ENCODE measurements around the gene HGD. TPM values are rescaled to one million over a fixed set of nuclear protein-coding genes. Genes with fewer than 3 reads are reported as not detected.

HGD gene
- total RNA-seq, 1 experiment from 2014 or later: 1.5 TPM

DNA sequence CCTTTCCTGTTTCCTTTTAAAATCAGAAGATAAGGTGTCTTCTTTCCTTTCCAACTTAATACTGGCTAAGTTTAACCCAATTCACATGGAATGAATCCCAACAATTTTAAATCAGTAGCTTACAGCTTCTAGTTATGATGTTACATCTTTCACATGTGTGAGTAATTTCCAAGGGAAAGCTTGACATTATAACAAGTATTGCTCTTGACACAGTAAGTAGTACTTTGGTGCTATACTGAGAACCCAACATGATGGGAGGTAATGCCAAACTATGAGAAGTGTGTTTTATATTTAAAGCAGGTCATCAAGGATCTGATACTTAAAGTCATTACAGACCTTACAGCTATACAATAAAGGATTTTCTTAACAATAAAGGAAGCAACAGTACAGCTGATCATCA is 31.2 kb upstream of the HGD start:
- no peaks in the 10 kb centered on the region for H3K36me3 Mint-ChIP-seq
- ChIA-PET CTCF (no interaction called here), POLR2A (interaction anchor here (1.3 kb wide), 1 partner anchor 29 kb away, joined by 3 read pairs; the partner anchor contains the start of genes GTF2E1 and RABL3)
- peaks cover 7% of the 10 kb centered on the region for H3K4me1 Mint-ChIP-seq
- no peak overlapping the region for H3K27ac Mint-ChIP-seq
- H3K9me3 Mint-ChIP-seq: no peaks in the 10 kb centered on the region
- TF ChIP-seq, protein P1, sequence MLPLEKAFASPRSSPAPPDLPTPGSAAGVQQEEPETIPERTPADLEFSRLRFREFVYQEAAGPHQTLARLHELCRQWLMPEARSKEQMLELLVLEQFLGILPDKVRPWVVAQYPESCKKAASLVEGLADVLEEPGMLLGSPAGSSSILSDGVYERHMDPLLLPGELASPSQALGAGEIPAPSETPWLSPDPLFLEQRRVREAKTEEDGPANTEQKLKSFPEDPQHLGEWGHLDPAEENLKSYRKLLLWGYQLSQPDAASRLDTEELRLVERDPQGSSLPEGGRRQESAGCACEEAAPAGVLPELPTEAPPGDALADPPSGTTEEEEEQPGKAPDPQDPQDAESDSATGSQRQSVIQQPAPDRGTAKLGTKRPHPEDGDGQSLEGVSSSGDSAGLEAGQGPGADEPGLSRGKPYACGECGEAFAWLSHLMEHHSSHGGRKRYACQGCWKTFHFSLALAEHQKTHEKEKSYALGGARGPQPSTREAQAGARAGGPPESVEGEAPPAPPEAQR (CRISPR knock-in tag; IDR thresholded peaks at IDR 0.05): no peak
- TF ChIP-seq JAZF1 (CRISPR knock-in tag; IDR thresholded peaks at IDR 0.05) (no peak), NFYB (CRISPR knock-in tag; conservative IDR thresholded peaks at IDR 0.05; ENCODE audit: low read depth) (no peak), ZNF138 (CRISPR knock-in tag; conservative IDR thresholded peaks at IDR 0.05) (no peak), SMAD3 (CRISPR knock-in tag; IDR thresholded peaks at IDR 0.05; ENCODE audit: borderline replicate concordance) (no peak), ZNF317 (CRISPR knock-in tag; IDR thresholded peaks at IDR 0.05; ENCODE audit: borderline replicate concordance, low read depth) (no peak)
- TF ChIP-seq, protein P2, sequence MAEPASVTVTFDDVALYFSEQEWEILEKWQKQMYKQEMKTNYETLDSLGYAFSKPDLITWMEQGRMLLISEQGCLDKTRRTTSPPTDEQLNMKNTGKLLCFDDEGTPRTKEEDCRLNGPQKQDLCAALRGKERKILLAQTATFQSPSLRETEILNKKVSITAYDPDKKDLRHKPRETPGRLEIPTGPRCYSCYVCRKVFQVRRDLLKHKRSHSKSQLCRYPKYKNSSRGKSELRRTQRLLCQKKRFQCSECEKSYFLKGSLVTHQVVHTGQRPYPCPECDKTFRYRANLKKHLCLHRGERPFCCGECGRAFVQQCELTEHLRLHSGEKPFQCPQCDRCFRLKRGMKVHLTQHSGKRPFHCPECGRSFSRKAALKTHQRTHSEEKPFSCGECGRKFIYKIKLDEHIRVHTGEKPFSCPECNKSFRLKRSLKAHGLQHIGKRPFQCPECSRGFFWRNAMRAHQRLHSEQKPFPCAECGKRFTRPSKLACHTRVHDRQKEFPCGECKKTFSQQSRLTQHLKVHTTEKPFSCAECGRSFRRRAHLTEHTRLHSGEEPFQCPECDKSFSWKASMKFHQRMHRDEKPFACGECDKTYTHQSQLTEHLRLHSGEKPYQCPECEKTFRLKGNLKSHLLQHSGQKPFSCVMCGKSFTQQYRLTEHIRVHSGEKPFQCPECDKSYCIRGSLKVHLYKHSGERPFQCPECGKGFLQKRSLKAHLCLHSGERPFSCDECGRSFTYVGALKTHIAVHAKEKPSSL (CRISPR knock-in tag; conservative IDR thresholded peaks at IDR 0.05): no peak
- TF ChIP-seq, protein P3, sequence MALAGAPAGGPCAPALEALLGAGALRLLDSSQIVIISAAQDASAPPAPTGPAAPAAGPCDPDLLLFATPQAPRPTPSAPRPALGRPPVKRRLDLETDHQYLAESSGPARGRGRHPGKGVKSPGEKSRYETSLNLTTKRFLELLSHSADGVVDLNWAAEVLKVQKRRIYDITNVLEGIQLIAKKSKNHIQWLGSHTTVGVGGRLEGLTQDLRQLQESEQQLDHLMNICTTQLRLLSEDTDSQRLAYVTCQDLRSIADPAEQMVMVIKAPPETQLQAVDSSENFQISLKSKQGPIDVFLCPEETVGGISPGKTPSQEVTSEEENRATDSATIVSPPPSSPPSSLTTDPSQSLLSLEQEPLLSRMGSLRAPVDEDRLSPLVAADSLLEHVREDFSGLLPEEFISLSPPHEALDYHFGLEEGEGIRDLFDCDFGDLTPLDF (CRISPR knock-in tag; IDR thresholded peaks at IDR 0.05): no peak
- TF ChIP-seq, protein P4, sequence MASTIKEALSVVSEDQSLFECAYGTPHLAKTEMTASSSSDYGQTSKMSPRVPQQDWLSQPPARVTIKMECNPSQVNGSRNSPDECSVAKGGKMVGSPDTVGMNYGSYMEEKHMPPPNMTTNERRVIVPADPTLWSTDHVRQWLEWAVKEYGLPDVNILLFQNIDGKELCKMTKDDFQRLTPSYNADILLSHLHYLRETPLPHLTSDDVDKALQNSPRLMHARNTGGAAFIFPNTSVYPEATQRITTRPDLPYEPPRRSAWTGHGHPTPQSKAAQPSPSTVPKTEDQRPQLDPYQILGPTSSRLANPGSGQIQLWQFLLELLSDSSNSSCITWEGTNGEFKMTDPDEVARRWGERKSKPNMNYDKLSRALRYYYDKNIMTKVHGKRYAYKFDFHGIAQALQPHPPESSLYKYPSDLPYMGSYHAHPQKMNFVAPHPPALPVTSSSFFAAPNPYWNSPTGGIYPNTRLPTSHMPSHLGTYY (CRISPR knock-in tag; IDR thresholded peaks at IDR 0.05): no peak
- TF ChIP-seq, protein P5, sequence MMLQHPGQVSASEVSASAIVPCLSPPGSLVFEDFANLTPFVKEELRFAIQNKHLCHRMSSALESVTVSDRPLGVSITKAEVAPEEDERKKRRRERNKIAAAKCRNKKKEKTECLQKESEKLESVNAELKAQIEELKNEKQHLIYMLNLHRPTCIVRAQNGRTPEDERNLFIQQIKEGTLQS (CRISPR knock-in tag; conservative IDR thresholded peaks at IDR 0.05): no peak
- TF ChIP-seq, protein P6, sequence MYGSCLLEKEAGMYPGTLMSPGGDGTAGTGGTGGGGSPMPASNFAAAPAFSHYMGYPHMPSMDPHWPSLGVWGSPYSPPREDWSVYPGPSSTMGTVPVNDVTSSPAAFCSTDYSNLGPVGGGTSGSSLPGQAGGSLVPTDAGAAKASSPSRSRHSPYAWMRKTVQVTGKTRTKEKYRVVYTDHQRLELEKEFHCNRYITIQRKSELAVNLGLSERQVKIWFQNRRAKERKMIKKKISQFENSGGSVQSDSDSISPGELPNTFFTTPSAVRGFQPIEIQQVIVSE (CRISPR knock-in tag; IDR thresholded peaks at IDR 0.05; ENCODE audit: borderline replicate concordance): no peak
- TF ChIP-seq, protein P7, sequence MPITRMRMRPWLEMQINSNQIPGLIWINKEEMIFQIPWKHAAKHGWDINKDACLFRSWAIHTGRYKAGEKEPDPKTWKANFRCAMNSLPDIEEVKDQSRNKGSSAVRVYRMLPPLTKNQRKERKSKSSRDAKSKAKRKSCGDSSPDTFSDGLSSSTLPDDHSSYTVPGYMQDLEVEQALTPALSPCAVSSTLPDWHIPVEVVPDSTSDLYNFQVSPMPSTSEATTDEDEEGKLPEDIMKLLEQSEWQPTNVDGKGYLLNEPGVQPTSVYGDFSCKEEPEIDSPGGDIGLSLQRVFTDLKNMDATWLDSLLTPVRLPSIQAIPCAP (CRISPR knock-in tag; IDR thresholded peaks at IDR 0.05): no peak
- TF ChIP-seq, protein P8, sequence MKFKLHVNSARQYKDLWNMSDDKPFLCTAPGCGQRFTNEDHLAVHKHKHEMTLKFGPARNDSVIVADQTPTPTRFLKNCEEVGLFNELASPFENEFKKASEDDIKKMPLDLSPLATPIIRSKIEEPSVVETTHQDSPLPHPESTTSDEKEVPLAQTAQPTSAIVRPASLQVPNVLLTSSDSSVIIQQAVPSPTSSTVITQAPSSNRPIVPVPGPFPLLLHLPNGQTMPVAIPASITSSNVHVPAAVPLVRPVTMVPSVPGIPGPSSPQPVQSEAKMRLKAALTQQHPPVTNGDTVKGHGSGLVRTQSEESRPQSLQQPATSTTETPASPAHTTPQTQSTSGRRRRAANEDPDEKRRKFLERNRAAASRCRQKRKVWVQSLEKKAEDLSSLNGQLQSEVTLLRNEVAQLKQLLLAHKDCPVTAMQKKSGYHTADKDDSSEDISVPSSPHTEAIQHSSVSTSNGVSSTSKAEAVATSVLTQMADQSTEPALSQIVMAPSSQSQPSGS (CRISPR knock-in tag; IDR thresholded peaks at IDR 0.05; ENCODE audit: borderline replicate concordance, low read depth): no peak
- DNase-seq (ENCODE audit: low spot score) (no peak), ATAC-seq (no peak)
- no peak overlapping the region for H3K4me3 Mint-ChIP-seq
- H3K27me3 Mint-ChIP-seq (ENCODE audit: low read depth): no peaks in the 10 kb centered on the region

DNA sequence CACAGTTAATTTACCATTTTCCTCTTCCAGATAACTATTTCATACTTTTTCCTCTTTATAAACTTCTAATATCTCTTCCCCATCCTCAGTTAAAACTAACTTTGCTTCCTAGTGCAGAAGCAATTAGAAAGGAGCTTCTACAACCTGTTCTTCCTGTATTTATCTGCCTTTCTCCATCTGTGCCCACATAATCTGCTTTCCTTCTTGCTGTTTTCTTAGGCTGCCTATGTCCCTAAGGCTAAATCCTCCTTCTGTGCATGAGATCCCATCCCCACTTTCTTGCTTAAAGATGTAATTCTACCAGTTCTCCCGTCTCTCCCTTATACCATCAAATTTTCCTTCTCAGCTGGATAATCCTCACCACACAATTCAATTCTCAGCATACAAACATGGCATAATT is 28.3 kb upstream of the HGD start:
- H3K4me1 Mint-ChIP-seq: 0 out of 2 replicates have a peak, but pooled peaks cover 3% of the 10 kb centered on the region
- POLR2A ChIA-PET: interaction anchor here (0.6 kb wide), 1 partner anchor 16 kb away, joined by 3 read pairs; no protein-coding TSS in a partner anchor
- no peaks in the 10 kb centered on the region for H3K36me3 Mint-ChIP-seq
- ATAC-seq: no peak
- H3K9me3 Mint-ChIP-seq: no peaks in the 10 kb centered on the region
- DNase-seq (ENCODE audit: low spot score): no peak
- CTCF ChIA-PET: no interaction called here
- H3K27ac Mint-ChIP-seq: no peak overlapping the region
- TF ChIP-seq, protein P9, sequence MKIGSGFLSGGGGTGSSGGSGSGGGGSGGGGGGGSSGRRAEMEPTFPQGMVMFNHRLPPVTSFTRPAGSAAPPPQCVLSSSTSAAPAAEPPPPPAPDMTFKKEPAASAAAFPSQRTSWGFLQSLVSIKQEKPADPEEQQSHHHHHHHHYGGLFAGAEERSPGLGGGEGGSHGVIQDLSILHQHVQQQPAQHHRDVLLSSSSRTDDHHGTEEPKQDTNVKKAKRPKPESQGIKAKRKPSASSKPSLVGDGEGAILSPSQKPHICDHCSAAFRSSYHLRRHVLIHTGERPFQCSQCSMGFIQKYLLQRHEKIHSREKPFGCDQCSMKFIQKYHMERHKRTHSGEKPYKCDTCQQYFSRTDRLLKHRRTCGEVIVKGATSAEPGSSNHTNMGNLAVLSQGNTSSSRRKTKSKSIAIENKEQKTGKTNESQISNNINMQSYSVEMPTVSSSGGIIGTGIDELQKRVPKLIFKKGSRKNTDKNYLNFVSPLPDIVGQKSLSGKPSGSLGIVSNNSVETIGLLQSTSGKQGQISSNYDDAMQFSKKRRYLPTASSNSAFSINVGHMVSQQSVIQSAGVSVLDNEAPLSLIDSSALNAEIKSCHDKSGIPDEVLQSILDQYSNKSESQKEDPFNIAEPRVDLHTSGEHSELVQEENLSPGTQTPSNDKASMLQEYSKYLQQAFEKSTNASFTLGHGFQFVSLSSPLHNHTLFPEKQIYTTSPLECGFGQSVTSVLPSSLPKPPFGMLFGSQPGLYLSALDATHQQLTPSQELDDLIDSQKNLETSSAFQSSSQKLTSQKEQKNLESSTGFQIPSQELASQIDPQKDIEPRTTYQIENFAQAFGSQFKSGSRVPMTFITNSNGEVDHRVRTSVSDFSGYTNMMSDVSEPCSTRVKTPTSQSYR (CRISPR knock-in tag; IDR thresholded peaks at IDR 0.05): no peak
- H3K27me3 Mint-ChIP-seq (ENCODE audit: low read depth): no peaks in the 10 kb centered on the region
- H3K4me3 Mint-ChIP-seq: no peak overlapping the region

Measured in WTC11 (cell line).